ENCODE data around the gene AGAP2. TPM values are rescaled to one million over a fixed set of nuclear protein-coding genes. Genes with fewer than 3 reads are reported as not detected.

Gene AGAP2
- polyA plus RNA-seq, 1 donor, result 2.9 TPM

DNA sequence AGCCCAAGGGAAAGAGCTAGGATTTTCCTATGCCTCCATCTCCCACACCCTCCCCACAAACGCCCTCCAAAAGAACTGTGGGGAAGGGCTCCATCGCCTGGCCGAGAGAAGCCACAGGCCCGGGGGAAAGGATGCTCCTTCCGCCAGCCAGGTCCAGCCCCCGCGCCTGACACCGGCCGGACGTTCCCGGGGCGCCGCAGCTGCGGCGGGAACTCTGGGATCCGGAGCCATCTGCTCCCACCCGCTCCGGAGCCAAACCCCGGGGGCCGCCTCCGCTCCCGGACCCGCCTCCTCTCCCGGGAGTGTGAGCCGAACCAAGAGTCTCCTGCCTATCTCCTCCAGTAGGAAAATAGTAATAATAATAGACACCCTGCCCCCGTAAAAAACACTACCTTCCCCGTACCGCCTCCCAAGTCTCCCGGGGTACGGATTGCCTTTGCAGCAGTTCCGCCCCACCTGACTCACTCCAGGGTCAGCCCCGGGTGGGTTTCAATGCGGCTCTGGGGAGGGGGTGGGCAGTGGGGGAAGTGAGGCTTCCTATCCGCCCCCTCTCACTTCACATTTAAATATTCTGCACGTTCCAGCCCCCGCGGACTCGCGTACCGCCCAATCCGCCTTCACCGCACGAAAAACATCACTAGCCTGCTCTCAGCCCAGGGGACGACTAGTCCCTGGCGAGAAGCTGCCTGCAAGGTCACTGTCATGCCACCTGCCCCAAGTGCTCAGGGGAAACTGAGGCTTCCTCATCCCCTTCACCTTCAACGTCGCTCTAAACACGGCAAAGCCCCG, 2.4 kb downstream of the AGAP2 start:
- WGBS (ENCODE audit: insufficient coverage, low lambda C conversion rate), result no CpG with 5 or more reads among the region's 49 CpGs
- Histone ChIP-seq H3K27me3 (ENCODE audit: control insufficient read depth, insufficient read depth, low read length) (peaks cover 98% of the 10 kb centered on the region), H3K27ac (ENCODE audit: low read length) (no peak overlapping the region), H3K9me3 (ENCODE audit: control insufficient read depth, low read depth, low read length) (peaks cover 7% of the 10 kb centered on the region), H3K4me3 (ENCODE audit: low read length) (no peak overlapping the region), H3K36me3 (ENCODE audit: control insufficient read depth, insufficient read depth, low read length) (no peaks in the 10 kb centered on the region), H3K4me1 (ENCODE audit: control insufficient read depth, insufficient read depth, low read length) (peaks cover 8% of the 10 kb centered on the region)
- no peak for DNase-seq

DNA sequence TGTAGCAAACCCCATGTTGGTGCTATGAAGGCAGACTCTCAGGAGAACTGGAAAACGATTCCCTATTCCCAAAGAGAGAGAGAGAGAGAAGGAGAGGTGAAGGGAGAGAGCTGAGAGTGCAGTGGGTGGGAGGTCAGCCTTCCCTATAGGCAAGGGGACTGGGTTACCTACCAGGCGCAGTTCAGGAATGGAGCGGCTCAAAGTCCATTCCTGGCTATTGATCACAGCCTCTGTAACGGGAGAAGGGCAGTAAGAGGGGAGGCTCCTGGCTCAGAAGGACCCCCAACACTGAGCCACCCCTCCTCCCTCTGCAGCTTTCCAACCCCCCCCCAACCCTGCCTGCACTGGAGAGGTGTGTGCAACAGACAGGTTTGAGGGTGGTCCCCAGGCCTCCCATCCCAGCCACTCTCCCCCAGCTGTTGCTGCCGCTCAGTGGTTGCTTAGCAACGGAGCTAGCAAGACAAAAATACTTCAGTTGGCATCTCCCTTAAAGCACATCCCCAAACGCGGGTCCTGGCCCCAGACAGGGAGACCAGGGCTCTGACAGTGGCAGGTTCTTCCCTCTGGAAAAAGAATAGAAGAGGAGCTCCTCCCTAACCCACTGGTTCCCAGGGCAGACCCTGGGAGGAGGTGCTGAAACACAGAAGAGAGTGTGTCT, 3.2 kb downstream of the AGAP2 start:
- H3K4me1 ChIP-seq (ENCODE audit: control insufficient read depth, insufficient read depth, low read length), result peaks cover 8% of the 10 kb centered on the region
- no peak overlapping the region for H3K4me3 ChIP-seq (ENCODE audit: low read length)
- H3K27ac ChIP-seq (ENCODE audit: low read length), result no peak overlapping the region
- H3K9me3 ChIP-seq (ENCODE audit: control insufficient read depth, low read depth, low read length), result peaks cover 7% of the 10 kb centered on the region
- H3K36me3 ChIP-seq (ENCODE audit: control insufficient read depth, insufficient read depth, low read length), result no peaks in the 10 kb centered on the region
- H3K27me3 ChIP-seq (ENCODE audit: control insufficient read depth, insufficient read depth, low read length), result peaks cover 98% of the 10 kb centered on the region
- WGBS (ENCODE audit: insufficient coverage, low lambda C conversion rate), result no CpG with 5 or more reads among the region's 8 CpGs
- no peak for DNase-seq

- Histone ChIP-seq H3K27me3 (ENCODE audit: control insufficient read depth, insufficient read depth, low read length) (peaks cover 98% of the 10 kb centered on the region), H3K36me3 (ENCODE audit: control insufficient read depth, insufficient read depth, low read length) (no peaks in the 10 kb centered on the region), H3K4me1 (ENCODE audit: control insufficient read depth, insufficient read depth, low read length) (peaks cover 8% of the 10 kb centered on the region), H3K9me3 (ENCODE audit: control insufficient read depth, low read depth, low read length) (peaks cover 7% of the 10 kb centered on the region), H3K4me3 (ENCODE audit: low read length) (no peak overlapping the region), H3K27ac (ENCODE audit: low read length) (no peak overlapping the region)
- whole genome bisulfite sequencing (ENCODE audit: insufficient coverage, low lambda C conversion rate), result no CpG with 5 or more reads among the region's 4 CpGs
- no peak for DNase-seq
These were observed 4.0 kb downstream of the AGAP2 start for GRCh38 chr12:57734591-57734990.

- H3K27ac ChIP-seq (ENCODE audit: low read length), result no peak overlapping the region
- peaks cover 8% of the 10 kb centered on the region for H3K4me1 ChIP-seq (ENCODE audit: control insufficient read depth, insufficient read depth, low read length)
- DNase-seq, result no peak
- H3K27me3 ChIP-seq (ENCODE audit: control insufficient read depth, insufficient read depth, low read length), result peaks cover 98% of the 10 kb centered on the region
- H3K9me3 ChIP-seq (ENCODE audit: control insufficient read depth, low read depth, low read length), result peaks cover 7% of the 10 kb centered on the region
- no peak overlapping the region for H3K4me3 ChIP-seq (ENCODE audit: low read length)
- WGBS (ENCODE audit: insufficient coverage, low lambda C conversion rate), result no CpG with 5 or more reads among the region's 6 CpGs
- no peaks in the 10 kb centered on the region for H3K36me3 ChIP-seq (ENCODE audit: control insufficient read depth, insufficient read depth, low read length)
These were observed 4.6 kb downstream of the AGAP2 start for GRCh38 chr12:57733928-57734327.

GRCh38 chr12:57732726-57733593, 5.6 kb downstream of the AGAP2 start:
- no peak for DNase-seq
- Histone ChIP-seq H3K4me1 (ENCODE audit: control insufficient read depth, insufficient read depth, low read length) (peaks cover 8% of the 10 kb centered on the region), H3K27ac (ENCODE audit: low read length) (no peak overlapping the region), H3K27me3 (ENCODE audit: control insufficient read depth, insufficient read depth, low read length) (peaks cover 98% of the 10 kb centered on the region), H3K9me3 (ENCODE audit: control insufficient read depth, low read depth, low read length) (peaks cover 7% of the 10 kb centered on the region), H3K4me3 (ENCODE audit: low read length) (no peak overlapping the region), H3K36me3 (ENCODE audit: control insufficient read depth, insufficient read depth, low read length) (no peaks in the 10 kb centered on the region)
- no CpG with 5 or more reads among the region's 11 CpGs for WGBS (ENCODE audit: insufficient coverage, low lambda C conversion rate)

DNA sequence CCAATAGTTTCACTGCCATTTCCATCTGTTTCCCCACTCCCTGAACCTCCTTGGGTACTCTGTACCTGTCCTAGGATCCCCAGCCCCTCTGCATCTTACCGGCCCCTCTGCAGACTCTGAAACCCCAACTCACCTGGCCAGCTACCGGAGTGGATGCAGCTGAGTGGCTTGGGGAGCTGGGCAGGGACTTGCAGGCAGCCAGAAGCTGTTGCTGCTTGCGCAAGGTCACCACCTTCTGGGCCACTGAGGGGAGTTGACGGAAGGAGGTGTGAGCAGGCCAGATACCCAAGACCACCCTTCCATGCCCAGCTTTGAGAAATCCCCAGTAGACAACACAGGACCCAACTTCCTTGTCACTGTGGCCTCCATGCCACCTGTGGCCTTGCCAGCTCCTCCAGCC, 6.3 kb downstream of the AGAP2 start:
- peaks cover 9% of the 10 kb centered on the region for H3K4me1 ChIP-seq (ENCODE audit: control insufficient read depth, insufficient read depth, low read length)
- no peak overlapping the region for H3K27ac ChIP-seq (ENCODE audit: low read length)
- no peaks in the 10 kb centered on the region for H3K36me3 ChIP-seq (ENCODE audit: control insufficient read depth, insufficient read depth, low read length)
- no CpG with 5 or more reads among the region's 4 CpGs for WGBS (ENCODE audit: insufficient coverage, low lambda C conversion rate)
- H3K4me3 ChIP-seq (ENCODE audit: low read length), result no peak overlapping the region
- DNase-seq, result no peak
- H3K27me3 ChIP-seq (ENCODE audit: control insufficient read depth, insufficient read depth, low read length), result peaks cover 98% of the 10 kb centered on the region
- H3K9me3 ChIP-seq (ENCODE audit: control insufficient read depth, low read depth, low read length), result peaks cover 10% of the 10 kb centered on the region

DNA sequence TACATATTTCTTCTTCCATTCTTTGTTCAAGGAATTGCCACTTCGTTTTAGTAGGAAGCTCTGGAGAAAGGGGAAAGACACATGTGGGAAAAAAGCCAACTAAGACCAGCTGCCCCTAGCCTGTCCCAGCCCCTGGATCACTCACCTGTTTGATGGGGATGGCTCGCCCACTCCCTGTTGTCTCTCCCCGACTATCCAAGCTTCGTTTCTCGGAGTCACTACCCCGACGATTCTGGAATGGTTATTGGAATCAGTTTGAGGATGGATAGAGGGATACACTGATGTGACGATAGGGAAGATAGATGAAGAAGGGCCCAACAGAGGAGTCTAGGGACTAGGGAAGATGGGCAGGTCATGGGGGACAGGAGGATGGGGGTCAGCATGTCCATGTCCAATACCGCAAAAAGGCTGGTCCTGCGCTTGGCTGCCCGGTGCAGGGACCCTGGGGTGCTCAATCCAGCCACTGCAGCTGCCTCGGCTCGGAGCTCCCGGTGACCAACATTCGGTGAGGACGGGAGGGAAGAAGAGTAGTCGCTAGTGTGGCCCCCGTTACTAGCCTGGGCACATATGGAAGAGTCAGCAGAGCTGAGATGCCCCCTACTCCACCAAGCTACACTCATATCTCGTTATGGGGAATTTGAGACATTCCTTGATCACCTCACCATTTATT, 7.0 kb downstream of the AGAP2 start:
- Histone ChIP-seq H3K9me3 (ENCODE audit: control insufficient read depth, low read depth, low read length) (peaks cover 13% of the 10 kb centered on the region), H3K36me3 (ENCODE audit: control insufficient read depth, insufficient read depth, low read length) (no peaks in the 10 kb centered on the region), H3K27ac (ENCODE audit: low read length) (no peak overlapping the region), H3K27me3 (ENCODE audit: control insufficient read depth, insufficient read depth, low read length) (peaks cover 98% of the 10 kb centered on the region), H3K4me1 (ENCODE audit: control insufficient read depth, insufficient read depth, low read length) (peaks cover 10% of the 10 kb centered on the region), H3K4me3 (ENCODE audit: low read length) (no peak overlapping the region)
- no CpG with 5 or more reads among the region's 19 CpGs for WGBS (ENCODE audit: insufficient coverage, low lambda C conversion rate)
- DNase-seq, result no peak

DNA sequence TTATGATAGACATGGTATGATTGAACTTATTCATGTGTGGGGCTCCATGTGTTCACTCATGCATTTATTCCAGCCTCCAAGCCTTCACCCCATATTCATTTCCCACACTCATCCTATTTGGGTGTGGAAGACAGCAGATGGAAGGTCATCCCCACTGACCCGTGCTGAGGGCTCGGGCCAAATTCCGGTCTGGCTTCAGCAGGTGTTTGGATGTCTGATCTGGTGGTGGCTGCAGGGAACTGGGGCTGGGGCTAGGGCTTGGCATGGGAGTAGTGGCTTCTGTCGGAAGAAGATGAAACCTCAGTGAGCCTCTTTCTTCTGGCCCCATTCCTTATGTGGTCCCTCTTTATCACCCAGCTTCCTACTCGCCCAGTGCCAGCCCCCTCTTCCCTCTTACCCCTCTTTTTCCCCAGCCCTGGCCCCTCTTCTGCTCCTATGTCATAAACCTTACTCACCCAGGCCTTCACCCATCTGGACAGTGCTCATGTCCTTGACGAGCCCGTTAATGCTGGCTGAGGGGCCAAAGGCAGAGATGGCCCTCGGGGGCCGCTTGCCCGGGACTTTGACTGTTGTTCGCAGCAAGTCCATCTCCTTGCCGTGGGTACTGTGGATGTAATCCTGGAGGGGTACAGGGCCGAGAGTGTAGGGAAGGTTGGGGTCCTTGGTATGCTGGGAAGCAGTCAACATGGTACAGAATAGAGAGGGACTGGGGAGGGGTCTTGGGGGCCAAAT, 8.0 kb downstream of the AGAP2 start:
- WGBS (ENCODE audit: insufficient coverage, low lambda C conversion rate), result no CpG with 5 or more reads among the region's 13 CpGs
- peaks cover 13% of the 10 kb centered on the region for H3K9me3 ChIP-seq (ENCODE audit: control insufficient read depth, low read depth, low read length)
- H3K4me1 ChIP-seq (ENCODE audit: control insufficient read depth, insufficient read depth, low read length), result peaks cover 10% of the 10 kb centered on the region
- peaks cover 93% of the 10 kb centered on the region for H3K27me3 ChIP-seq (ENCODE audit: control insufficient read depth, insufficient read depth, low read length)
- H3K36me3 ChIP-seq (ENCODE audit: control insufficient read depth, insufficient read depth, low read length), result no peaks in the 10 kb centered on the region
- H3K4me3 ChIP-seq (ENCODE audit: low read length), result no peak overlapping the region
- DNase-seq, result no peak
- no peak overlapping the region for H3K27ac ChIP-seq (ENCODE audit: low read length)

- H3K4me3 ChIP-seq (ENCODE audit: low read length), result no peak overlapping the region
- H3K36me3 ChIP-seq (ENCODE audit: control insufficient read depth, insufficient read depth, low read length), result no peaks in the 10 kb centered on the region
- peaks cover 13% of the 10 kb centered on the region for H3K9me3 ChIP-seq (ENCODE audit: control insufficient read depth, low read depth, low read length)
- peaks cover 91% of the 10 kb centered on the region for H3K27me3 ChIP-seq (ENCODE audit: control insufficient read depth, insufficient read depth, low read length)
- no peak overlapping the region for H3K27ac ChIP-seq (ENCODE audit: low read length)
- WGBS (ENCODE audit: insufficient coverage, low lambda C conversion rate), result 10% methylated on average over 2 of the region's 5 CpGs
- no peak for DNase-seq
- H3K4me1 ChIP-seq (ENCODE audit: control insufficient read depth, insufficient read depth, low read length), result peaks cover 10% of the 10 kb centered on the region
These were observed 9.2 kb downstream of the AGAP2 start for GRCh38 chr12:57729321-57729844.

All from large intestine (tissue), 3 donors.